DND-41 (cell line): ENCODE measurements around the gene SERPINB4.

Experiments used
- ATAC-seq: fragments of 200-7000 bp; cut with Tn5 transposase; 3 replicates; pipeline ENCODE4 v1.9.1; 2021; ENCODE audit warnings: low read depth; ENCODE audit not compliant: insufficient read depth
- DNase-seq: peaks from one replicate; pipeline ENCODE4 v3.0.0-alpha.2; 2020
- H2AFZ ChIP-seq: 2 replicates; pipeline ENCODE4 v1.6.0; 2012; ENCODE audit warnings: low read depth, low read length
- H3K27ac ChIP-seq: 2 replicates; pipeline ENCODE4 v1.5.1; 2012; ENCODE audit warnings: low read length, inconsistent platforms
- H3K27me3 ChIP-seq: fragments of 200-600 bp; sonication (generic); 2 replicates; pipeline ENCODE4 v1.6.0; 2012; ENCODE audit warnings: low read length, mild to moderate bottlenecking, inconsistent platforms; ENCODE audit not compliant: insufficient read depth, poor library complexity
- H3K36me3 ChIP-seq: 2 replicates; pipeline ENCODE4 v1.5.1; 2012; ENCODE audit warnings: low read length, inconsistent platforms; ENCODE audit not compliant: insufficient read depth
- H3K4me1 ChIP-seq: 2 replicates; pipeline ENCODE4 v1.5.1; 2012; ENCODE audit warnings: mild to moderate bottlenecking, low read length; ENCODE audit not compliant: insufficient read depth
- H3K4me2 ChIP-seq: 2 replicates; pipeline ENCODE4 v1.6.0; 2012; ENCODE audit warnings: mild to moderate bottlenecking, moderate library complexity, low read length, inconsistent platforms; ENCODE audit not compliant: insufficient read depth
- H3K4me3 ChIP-seq, 2 experiments: fragments of 200-600 bp in 1 of 2; shearing (Covaris generic) in 1 of 2; 2 replicates each; pipeline ENCODE4 v1.5.1; 2012 to 2016; ENCODE audit warnings: inconsistent platforms in 2 of 2, low read length in 2 of 2, mild to moderate bottlenecking in 2 of 2, low read depth in 1 of 2, moderate library complexity in 1 of 2
- H3K79me2 ChIP-seq: 2 replicates; pipeline ENCODE4 v1.6.0; 2012; ENCODE audit warnings: low read length, inconsistent platforms; ENCODE audit not compliant: insufficient read depth
- H3K9ac ChIP-seq: 2 replicates; pipeline ENCODE4 v1.6.0; 2012; ENCODE audit warnings: low read depth, mild to moderate bottlenecking, inconsistent platforms, low read length, moderate library complexity
- H3K9me3 ChIP-seq: 2 replicates; pipeline ENCODE4 v1.5.1; 2012; ENCODE audit warnings: low read length, moderate library complexity, mild to moderate bottlenecking, inconsistent platforms; ENCODE audit not compliant: insufficient read depth, severe bottlenecking
- H4K20me1 ChIP-seq: 2 replicates; pipeline ENCODE4 v1.6.0; 2012; ENCODE audit warnings: low read length; ENCODE audit not compliant: insufficient read depth
- EZH2 ChIP-seq: IDR thresholded peaks from 3 replicates; pipeline ENCODE4 v1.6.1; 2012; ENCODE audit warnings: borderline replicate concordance, low read depth, mild to moderate bottlenecking, moderate library complexity, low read length, inconsistent platforms; ENCODE audit not compliant: severe bottlenecking
- TF ChIP-seq, protein P1 (sequence below): IDR thresholded peaks from 2 replicates; pipeline ENCODE4 v1.5.1; 2012; ENCODE audit warnings: borderline replicate concordance, low read length, moderate library complexity, mild to moderate bottlenecking; ENCODE audit not compliant: poor library complexity, severe bottlenecking; ENCODE audit errors: extremely low read depth

Gene SERPINB4

DNA sequence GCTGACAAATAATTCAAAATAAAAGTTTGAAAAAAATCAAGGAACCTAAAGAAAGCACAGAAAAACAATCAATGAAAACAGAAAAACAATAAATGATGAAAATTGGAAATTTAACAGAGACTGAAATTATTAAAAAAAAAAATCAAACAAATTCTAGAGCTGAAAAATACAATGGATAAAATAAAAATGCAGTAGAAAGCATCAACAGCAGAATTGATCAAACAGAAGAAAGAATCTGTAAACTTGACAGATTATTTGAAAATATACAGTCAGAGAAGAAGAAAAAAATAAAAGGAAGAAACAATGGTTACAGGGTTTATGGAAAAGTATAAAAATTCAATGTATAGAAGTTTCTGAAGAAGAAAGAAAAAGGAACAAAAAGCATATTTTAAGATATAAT lies 16.2 kb downstream of the SERPINB4 start:
- Histone ChIP-seq H3K27me3 (no peaks in the 10 kb centered on the region), H3K9ac (no peak overlapping the region), H3K4me2 (no peak overlapping the region), H3K36me3 (no peaks in the 10 kb centered on the region), H3K4me1 (no peaks in the 10 kb centered on the region), H3K9me3 (peaks cover 23% of the 10 kb centered on the region), H4K20me1 (no peaks in the 10 kb centered on the region), H3K4me3 (no peak overlapping the region), H3K79me2 (no peaks in the 10 kb centered on the region), H3K27ac (no peak overlapping the region), H2AFZ (no peak overlapping the region)
- no peak for DNase-seq
- TF ChIP-seq, protein P1, sequence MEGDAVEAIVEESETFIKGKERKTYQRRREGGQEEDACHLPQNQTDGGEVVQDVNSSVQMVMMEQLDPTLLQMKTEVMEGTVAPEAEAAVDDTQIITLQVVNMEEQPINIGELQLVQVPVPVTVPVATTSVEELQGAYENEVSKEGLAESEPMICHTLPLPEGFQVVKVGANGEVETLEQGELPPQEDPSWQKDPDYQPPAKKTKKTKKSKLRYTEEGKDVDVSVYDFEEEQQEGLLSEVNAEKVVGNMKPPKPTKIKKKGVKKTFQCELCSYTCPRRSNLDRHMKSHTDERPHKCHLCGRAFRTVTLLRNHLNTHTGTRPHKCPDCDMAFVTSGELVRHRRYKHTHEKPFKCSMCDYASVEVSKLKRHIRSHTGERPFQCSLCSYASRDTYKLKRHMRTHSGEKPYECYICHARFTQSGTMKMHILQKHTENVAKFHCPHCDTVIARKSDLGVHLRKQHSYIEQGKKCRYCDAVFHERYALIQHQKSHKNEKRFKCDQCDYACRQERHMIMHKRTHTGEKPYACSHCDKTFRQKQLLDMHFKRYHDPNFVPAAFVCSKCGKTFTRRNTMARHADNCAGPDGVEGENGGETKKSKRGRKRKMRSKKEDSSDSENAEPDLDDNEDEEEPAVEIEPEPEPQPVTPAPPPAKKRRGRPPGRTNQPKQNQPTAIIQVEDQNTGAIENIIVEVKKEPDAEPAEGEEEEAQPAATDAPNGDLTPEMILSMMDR, result no peak
- no peak for TF ChIP-seq EZH2
- ATAC-seq, result no peak

GRCh38 chr18:63626431-63626830 lies 17.6 kb downstream of the SERPINB4 start:
- no peaks in the 10 kb centered on the region for H3K4me1 ChIP-seq
- H2AFZ ChIP-seq, result no peak overlapping the region
- DNase-seq, result no peak
- H4K20me1 ChIP-seq, result no peaks in the 10 kb centered on the region
- H3K27ac ChIP-seq, result no peak overlapping the region
- peaks cover 23% of the 10 kb centered on the region for H3K9me3 ChIP-seq
- TF ChIP-seq, protein P1, result no peak
- no peak for TF ChIP-seq EZH2
- no peak overlapping the region for H3K4me2 ChIP-seq
- no peaks in the 10 kb centered on the region for H3K36me3 ChIP-seq
- no peaks in the 10 kb centered on the region for H3K27me3 ChIP-seq
- no peak overlapping the region for H3K4me3 ChIP-seq
- H3K9ac ChIP-seq, result no peak overlapping the region
- no peaks in the 10 kb centered on the region for H3K79me2 ChIP-seq
- ATAC-seq, result no peak

DNA sequence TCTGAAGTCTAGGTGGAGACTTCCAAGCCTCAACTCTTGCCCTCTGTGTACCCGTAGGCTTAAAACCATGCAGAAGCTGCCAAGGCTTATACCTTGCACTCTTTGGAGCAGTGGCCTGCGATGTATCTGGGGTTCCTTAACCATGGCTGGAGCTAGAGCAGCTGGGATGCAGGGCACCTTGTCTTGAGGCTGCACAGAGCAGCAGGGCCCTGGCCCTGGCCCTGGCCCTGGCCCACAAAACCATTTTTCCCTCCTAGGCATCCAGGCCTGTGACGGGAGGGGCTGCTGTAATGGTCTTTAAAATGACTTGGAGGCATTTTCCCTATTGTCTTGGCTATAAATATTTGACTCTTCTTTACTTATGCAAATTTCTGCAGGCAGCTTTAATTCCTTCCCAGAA lies 19.2 kb downstream of the SERPINB4 start:
- H3K27ac ChIP-seq, result no peak overlapping the region
- H3K4me2 ChIP-seq, result no peak overlapping the region
- ATAC-seq (no peak), DNase-seq (no peak)
- TF ChIP-seq EZH2, result no peak
- TF ChIP-seq, protein P1, result no peak
- H3K4me1 ChIP-seq, result no peaks in the 10 kb centered on the region
- H2AFZ ChIP-seq, result no peak overlapping the region
- peaks cover 23% of the 10 kb centered on the region for H3K9me3 ChIP-seq
- H3K4me3 ChIP-seq, result no peak overlapping the region
- H3K79me2 ChIP-seq, result no peaks in the 10 kb centered on the region
- no peaks in the 10 kb centered on the region for H3K27me3 ChIP-seq
- H4K20me1 ChIP-seq, result no peaks in the 10 kb centered on the region
- no peak overlapping the region for H3K9ac ChIP-seq
- no peaks in the 10 kb centered on the region for H3K36me3 ChIP-seq

- no peak overlapping the region for H2AFZ ChIP-seq
These were observed 24.4 kb downstream of the SERPINB4 start for GRCh38 chr18:63619661-63620060.

More at GRCh38 chr18:63619661-63620060, 24.4 kb downstream of the SERPINB4 start:
- H3K79me2 ChIP-seq, result no peaks in the 10 kb centered on the region
- H3K9me3 ChIP-seq, result peaks cover 5% of the 10 kb centered on the region
- ATAC-seq, result no peak
- no peak overlapping the region for H3K4me3 ChIP-seq
- no peaks in the 10 kb centered on the region for H4K20me1 ChIP-seq
- no peaks in the 10 kb centered on the region for H3K36me3 ChIP-seq
- TF ChIP-seq, protein P1, result no peak
- no peak for TF ChIP-seq EZH2
- no peaks in the 10 kb centered on the region for H3K27me3 ChIP-seq
- H3K27ac ChIP-seq, result no peak overlapping the region
- no peak for DNase-seq
- H3K4me2 ChIP-seq, result no peak overlapping the region
- no peak overlapping the region for H3K9ac ChIP-seq
- no peaks in the 10 kb centered on the region for H3K4me1 ChIP-seq
